KMS-11 (cell line): ENCODE data around the gene S100A13.
"Not testable (repeated sequence)": the region's sequence is repeated elsewhere in the genome, so short reads cannot be mapped to it uniquely, and the experiment has no call there.

Experiments used
- H2AFZ ChIP-seq: fragments of 200-600 bp; sonication (generic); 2 replicates; pipeline ENCODE4 v1.6.1; 2016; ENCODE audit warnings: antibody characterized with exemption, mixed run types, low read depth
- H3K27ac ChIP-seq: fragments of 200-600 bp; sonication (generic); 2 replicates; pipeline ENCODE4 v1.6.1; 2016; ENCODE audit warnings: mild to moderate bottlenecking, mixed run types
- H3K27me3 ChIP-seq: fragments of 200-600 bp; sonication (generic); 2 replicates; pipeline ENCODE4 v1.6.1; 2017; ENCODE audit warnings: mild to moderate bottlenecking, low read depth, mixed run types, moderate library complexity; ENCODE audit not compliant: insufficient read depth
- H3K36me3 ChIP-seq: fragments of 200-600 bp; sonication (generic); 2 replicates; pipeline ENCODE4 v1.6.1; 2017; ENCODE audit warnings: mild to moderate bottlenecking, mixed run types; ENCODE audit not compliant: insufficient read depth
- H3K4me1 ChIP-seq: fragments of 200-600 bp; sonication (generic); 2 replicates; pipeline ENCODE4 v1.6.1; 2016; ENCODE audit warnings: mild to moderate bottlenecking, low read depth, mixed run types; ENCODE audit not compliant: poor library complexity, severe bottlenecking
- H3K4me2 ChIP-seq: fragments of 200-600 bp; sonication (generic); 2 replicates; pipeline ENCODE4 v1.7.0; 2016; ENCODE audit warnings: mild to moderate bottlenecking, mixed run types
- H3K4me3 ChIP-seq: fragments of 200-600 bp; sonication (generic); IDR thresholded peaks from 2 replicates; pipeline ENCODE4 v1.6.1; 2017; ENCODE audit warnings: low read depth, low read length, mixed read lengths; ENCODE audit not compliant: insufficient read depth
- H3K79me2 ChIP-seq: fragments of 200-600 bp; sonication (generic); 2 replicates; pipeline ENCODE4 v1.6.1; 2016; ENCODE audit warnings: low read depth, mixed run types; ENCODE audit not compliant: insufficient read depth
- H3K9ac ChIP-seq: fragments of 200-600 bp; sonication (generic); 2 replicates; pipeline ENCODE4 v1.6.1; 2016; ENCODE audit warnings: mild to moderate bottlenecking, mixed run types
- H4K20me1 ChIP-seq: fragments of 200-600 bp; sonication (generic); 2 replicates; pipeline ENCODE4 v1.6.1; 2016; ENCODE audit warnings: mild to moderate bottlenecking, mixed run types; ENCODE audit not compliant: insufficient read depth
- TF ChIP-seq, protein P1 (sequence below): fragments of 200-600 bp; sonication (generic); conservative IDR thresholded peaks from 2 replicates; pipeline ENCODE4 v1.6.1; 2017; ENCODE audit warnings: low read depth, mild to moderate bottlenecking, antibody characterized with exemption, low read length, moderate library complexity, mixed read lengths

Gene S100A13

GRCh38 chr1:153592748-153593147 is 34.6 kb downstream of the S100A13 start:
- H3K4me2 ChIP-seq: no peak overlapping the region

DNA sequence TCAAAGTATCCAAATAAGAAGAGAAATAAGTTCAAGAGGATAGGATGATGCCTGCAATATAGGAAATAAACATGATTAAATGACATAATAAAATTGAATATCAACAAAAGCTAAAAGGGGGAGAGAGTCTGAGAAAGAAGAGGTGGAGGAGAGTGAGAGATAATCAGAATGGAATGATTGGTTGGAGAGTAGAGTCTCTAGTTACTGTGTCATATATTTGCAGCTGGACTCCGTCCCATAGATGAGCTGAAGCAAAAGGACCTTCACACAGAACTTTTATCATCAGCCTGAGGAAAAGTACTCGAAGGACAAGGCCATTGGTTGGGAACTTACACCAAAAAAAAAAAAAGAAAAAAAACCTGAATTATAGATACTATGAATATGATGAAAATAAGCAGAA is 38.8 kb downstream of the S100A13 start:
- Histone ChIP-seq H3K4me1 (no peaks in the 10 kb centered on the region), H4K20me1 (no peaks in the 10 kb centered on the region), H3K79me2 (no peaks in the 10 kb centered on the region), H3K27me3 (no peaks in the 10 kb centered on the region), H3K4me3 (no peak overlapping the region), H3K9ac (no peak overlapping the region), H3K4me2 (no peak overlapping the region), H3K27ac (no peak overlapping the region), H3K36me3 (no peaks in the 10 kb centered on the region), H2AFZ (no peak overlapping the region)
- TF ChIP-seq, protein P1, sequence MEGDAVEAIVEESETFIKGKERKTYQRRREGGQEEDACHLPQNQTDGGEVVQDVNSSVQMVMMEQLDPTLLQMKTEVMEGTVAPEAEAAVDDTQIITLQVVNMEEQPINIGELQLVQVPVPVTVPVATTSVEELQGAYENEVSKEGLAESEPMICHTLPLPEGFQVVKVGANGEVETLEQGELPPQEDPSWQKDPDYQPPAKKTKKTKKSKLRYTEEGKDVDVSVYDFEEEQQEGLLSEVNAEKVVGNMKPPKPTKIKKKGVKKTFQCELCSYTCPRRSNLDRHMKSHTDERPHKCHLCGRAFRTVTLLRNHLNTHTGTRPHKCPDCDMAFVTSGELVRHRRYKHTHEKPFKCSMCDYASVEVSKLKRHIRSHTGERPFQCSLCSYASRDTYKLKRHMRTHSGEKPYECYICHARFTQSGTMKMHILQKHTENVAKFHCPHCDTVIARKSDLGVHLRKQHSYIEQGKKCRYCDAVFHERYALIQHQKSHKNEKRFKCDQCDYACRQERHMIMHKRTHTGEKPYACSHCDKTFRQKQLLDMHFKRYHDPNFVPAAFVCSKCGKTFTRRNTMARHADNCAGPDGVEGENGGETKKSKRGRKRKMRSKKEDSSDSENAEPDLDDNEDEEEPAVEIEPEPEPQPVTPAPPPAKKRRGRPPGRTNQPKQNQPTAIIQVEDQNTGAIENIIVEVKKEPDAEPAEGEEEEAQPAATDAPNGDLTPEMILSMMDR: no peak

More at GRCh38 chr1:153592748-153593147, 34.6 kb downstream of the S100A13 start:
- no peaks in the 10 kb centered on the region for H3K79me2 ChIP-seq
- H3K36me3 ChIP-seq: no peaks in the 10 kb centered on the region
- no peak overlapping the region for H3K27ac ChIP-seq
- no peaks in the 10 kb centered on the region for H3K27me3 ChIP-seq
- H3K4me3 ChIP-seq: no peak overlapping the region
- no peak overlapping the region for H3K9ac ChIP-seq
- no peaks in the 10 kb centered on the region for H3K4me1 ChIP-seq
- H2AFZ ChIP-seq: no peak overlapping the region; the same call in 1 of the 2 replicates
- TF ChIP-seq, protein P1: no peak
- H4K20me1 ChIP-seq: no peaks in the 10 kb centered on the region

DNA sequence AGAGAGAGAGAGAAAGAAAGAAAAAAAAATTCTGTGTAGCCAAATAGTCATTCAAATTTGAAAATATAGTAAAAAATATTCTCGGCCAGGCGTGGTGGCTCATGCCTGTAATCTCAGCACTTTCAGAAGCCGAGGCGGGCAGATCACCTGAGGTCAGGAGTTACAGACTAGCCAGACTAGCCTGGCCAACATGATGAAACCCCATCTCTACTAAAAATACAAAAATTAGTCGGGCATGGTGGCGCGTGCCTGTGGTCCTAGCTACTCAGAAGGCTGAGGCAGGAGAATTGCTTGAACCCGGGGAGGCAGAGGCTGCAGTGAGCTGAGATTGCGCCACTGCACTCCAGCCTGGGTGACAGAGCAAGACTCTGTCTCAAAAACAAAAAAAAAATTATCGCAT is 39.3 kb downstream of the S100A13 start:
- H3K27ac ChIP-seq, H3K27me3 ChIP-seq, H3K9ac ChIP-seq, H3K79me2 ChIP-seq, H3K36me3 ChIP-seq, H3K4me2 ChIP-seq, H3K4me3 ChIP-seq, H2AFZ ChIP-seq, H3K4me1 ChIP-seq, H4K20me1 ChIP-seq: not testable (repeated sequence)

DNA sequence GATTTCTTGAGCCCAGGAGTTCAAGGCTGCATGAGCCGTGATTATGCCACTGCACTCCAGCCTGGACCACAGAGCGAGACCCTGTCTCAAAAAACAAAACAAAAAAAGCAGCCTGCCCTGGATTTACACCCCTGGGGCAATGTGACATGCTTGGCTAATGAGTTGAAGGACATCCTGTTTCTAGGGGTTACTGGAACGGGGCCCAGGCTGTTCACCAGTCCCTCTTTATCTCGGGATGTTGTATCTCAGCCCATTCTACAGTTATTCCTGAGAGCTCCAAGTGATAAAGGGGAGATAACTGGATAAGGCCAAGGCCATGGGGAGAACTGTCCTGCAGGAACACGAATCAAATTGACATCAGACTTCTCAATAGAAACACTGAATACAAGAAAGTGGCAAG is 40.0 kb downstream of the S100A13 start:
- Histone ChIP-seq H3K36me3 (no peaks in the 10 kb centered on the region), H3K9ac (no peak overlapping the region), H2AFZ (no peak overlapping the region), H3K4me3 (no peak overlapping the region), H3K27me3 (no peaks in the 10 kb centered on the region), H3K79me2 (no peaks in the 10 kb centered on the region), H3K4me2 (no peak overlapping the region), H3K4me1 (no peaks in the 10 kb centered on the region), H3K27ac (no peak overlapping the region), H4K20me1 (no peaks in the 10 kb centered on the region)
- TF ChIP-seq, protein P1: no peak

DNA sequence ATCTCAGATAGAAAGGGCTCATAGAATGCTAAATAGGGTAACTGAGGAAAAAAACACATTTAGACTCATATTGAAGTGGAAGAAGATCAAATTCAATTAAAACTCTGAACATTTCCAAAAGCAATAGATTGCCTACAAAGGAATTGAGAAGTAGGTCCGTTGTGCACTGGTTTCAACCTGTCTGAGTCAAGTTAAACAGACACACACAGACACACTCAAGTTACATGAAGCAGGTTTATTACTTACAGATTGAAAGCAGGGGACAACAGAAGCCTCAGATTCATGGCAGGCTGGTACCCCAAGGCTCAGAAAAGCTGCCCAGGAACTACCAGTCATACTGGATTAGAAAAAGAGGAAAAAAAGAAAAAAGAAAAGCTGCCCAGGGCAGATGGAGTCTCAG is 41.0 kb downstream of the S100A13 start:
- H3K9ac ChIP-seq: no peak overlapping the region
- H3K4me3 ChIP-seq: no peak overlapping the region
- no peaks in the 10 kb centered on the region for H3K79me2 ChIP-seq
- no peak overlapping the region for H3K4me2 ChIP-seq
- TF ChIP-seq, protein P1: no peak
- H3K4me1 ChIP-seq: no peaks in the 10 kb centered on the region
- H2AFZ ChIP-seq: no peak overlapping the region
- no peaks in the 10 kb centered on the region for H4K20me1 ChIP-seq
- no peaks in the 10 kb centered on the region for H3K27me3 ChIP-seq
- no peak overlapping the region for H3K27ac ChIP-seq
- no peaks in the 10 kb centered on the region for H3K36me3 ChIP-seq
